ENCODE data around the gene KNSTRN.

- TF ChIP-seq CTCF (IDR thresholded peaks at IDR 0.05; ENCODE audit: low read length) (peak; percentile 70), EZH2 (optimal IDR thresholded peaks at IDR 0.05; ENCODE audit: low read depth, low read length) (no peak)
Measured at GRCh38 chr15:40336744-40337122, 45.8 kb upstream of the KNSTRN start.

All from MM.1S (cell line).